Stimulated activated memory B cell treated with anti-CD40 and anti-IgM and Interleukin-4, amounts not matched to agents 10 μg/mL and 1 μg/mL and 100 μg/mL, for 72 hours (primary cell): Measurements from ENCODE around the gene KCNJ12.
A peak's percentile ranks its signal among the peaks of the same experiment; 100 is the strongest.

Experiments used
- ATAC-seq: fragments of 150-1000 bp; cut with Tn5 transposase; 2 replicates; pipeline ENCODE4 v1.10.0; 2021
- H3K27ac Mint-ChIP-seq: one replicate; pipeline ENCODE4 v1.8.0; 2022; ENCODE audit warnings: mild to moderate bottlenecking, mixed read lengths
- H3K27me3 Mint-ChIP-seq: one replicate; pipeline ENCODE4 v1.8.0; 2022; ENCODE audit warnings: mixed read lengths
- H3K36me3 Mint-ChIP-seq: one replicate; pipeline ENCODE4 v1.8.0; 2022; ENCODE audit warnings: mixed read lengths
- H3K4me1 Mint-ChIP-seq: one replicate; pipeline ENCODE4 v1.8.0; 2022; ENCODE audit warnings: mixed read lengths
- H3K4me3 Mint-ChIP-seq: one replicate; pipeline ENCODE4 v1.8.0; 2022; ENCODE audit warnings: mild to moderate bottlenecking, moderate library complexity, mixed read lengths
- H3K9me3 Mint-ChIP-seq: one replicate; pipeline ENCODE4 v1.8.0; 2022; ENCODE audit warnings: mixed read lengths

KCNJ12 gene

DNA sequence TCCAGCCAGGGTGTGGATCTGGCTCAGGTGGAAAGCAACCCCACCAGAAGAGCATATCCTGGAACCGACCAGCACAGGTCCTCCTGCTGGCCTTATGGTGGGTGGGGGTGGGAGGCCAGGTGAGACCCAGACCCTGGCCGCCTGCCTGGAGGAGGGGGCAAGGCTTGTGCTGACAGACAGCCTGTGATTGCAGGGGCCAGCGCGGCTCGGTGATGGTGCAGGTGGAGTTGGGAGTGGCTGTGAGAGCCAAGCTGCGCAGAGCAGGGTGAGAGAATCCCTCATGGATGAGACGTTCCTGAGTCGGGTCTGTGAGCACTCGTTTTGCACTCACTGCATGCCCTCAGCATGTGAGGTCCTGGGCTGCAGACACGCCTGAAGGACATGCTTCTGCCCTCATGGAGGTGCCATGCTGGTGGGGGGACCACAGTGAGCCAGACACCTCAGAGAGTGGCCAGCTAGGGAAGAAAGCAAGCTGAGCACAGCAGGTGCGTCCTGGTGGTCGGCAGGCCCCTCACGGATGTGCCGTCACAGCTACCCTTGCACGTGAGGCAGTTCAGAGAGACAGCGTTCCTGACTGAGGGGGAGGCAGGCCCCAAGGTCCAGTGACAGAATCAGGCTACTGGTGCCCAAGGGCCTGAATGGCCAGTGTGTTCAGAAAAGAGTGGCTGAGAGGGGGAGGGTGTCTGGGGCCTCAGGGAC, 3.8 kb upstream of the KCNJ12 start:
- H3K27ac Mint-ChIP-seq: no peak overlapping the region
- ATAC-seq: no peak
- no peaks in the 10 kb centered on the region for H3K36me3 Mint-ChIP-seq
- no peak overlapping the region for H3K4me3 Mint-ChIP-seq
- peaks cover 49% of the 10 kb centered on the region for H3K27me3 Mint-ChIP-seq
- H3K4me1 Mint-ChIP-seq: peaks cover 58% of the 10 kb centered on the region
- no peaks in the 10 kb centered on the region for H3K9me3 Mint-ChIP-seq

DNA sequence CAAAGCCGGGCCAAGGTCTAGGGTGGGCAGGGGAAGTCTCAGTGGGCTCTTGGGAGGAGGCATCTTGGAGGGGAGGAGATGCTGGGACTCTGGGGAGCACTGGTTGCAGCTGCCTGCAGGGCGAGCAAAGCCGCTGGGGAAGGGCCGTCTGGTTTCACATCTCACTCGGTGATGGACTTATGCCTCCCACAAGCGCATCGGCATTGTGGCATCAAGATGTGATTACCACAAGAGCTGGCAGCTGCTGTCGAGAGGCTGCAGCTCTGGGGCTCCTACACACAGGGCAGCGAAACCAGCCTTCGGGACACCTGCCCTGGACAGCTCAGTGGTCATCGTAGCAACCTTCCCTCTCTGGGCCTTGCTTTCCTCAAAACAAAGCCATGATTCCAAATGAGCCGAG, 3.1 kb upstream of the KCNJ12 start:
- no peaks in the 10 kb centered on the region for H3K36me3 Mint-ChIP-seq
- H3K9me3 Mint-ChIP-seq: no peaks in the 10 kb centered on the region
- no peak overlapping the region for H3K27ac Mint-ChIP-seq
- peaks cover 64% of the 10 kb centered on the region for H3K4me1 Mint-ChIP-seq
- H3K4me3 Mint-ChIP-seq: no peak overlapping the region
- H3K27me3 Mint-ChIP-seq: peaks cover 55% of the 10 kb centered on the region
- ATAC-seq: no peak

DNA sequence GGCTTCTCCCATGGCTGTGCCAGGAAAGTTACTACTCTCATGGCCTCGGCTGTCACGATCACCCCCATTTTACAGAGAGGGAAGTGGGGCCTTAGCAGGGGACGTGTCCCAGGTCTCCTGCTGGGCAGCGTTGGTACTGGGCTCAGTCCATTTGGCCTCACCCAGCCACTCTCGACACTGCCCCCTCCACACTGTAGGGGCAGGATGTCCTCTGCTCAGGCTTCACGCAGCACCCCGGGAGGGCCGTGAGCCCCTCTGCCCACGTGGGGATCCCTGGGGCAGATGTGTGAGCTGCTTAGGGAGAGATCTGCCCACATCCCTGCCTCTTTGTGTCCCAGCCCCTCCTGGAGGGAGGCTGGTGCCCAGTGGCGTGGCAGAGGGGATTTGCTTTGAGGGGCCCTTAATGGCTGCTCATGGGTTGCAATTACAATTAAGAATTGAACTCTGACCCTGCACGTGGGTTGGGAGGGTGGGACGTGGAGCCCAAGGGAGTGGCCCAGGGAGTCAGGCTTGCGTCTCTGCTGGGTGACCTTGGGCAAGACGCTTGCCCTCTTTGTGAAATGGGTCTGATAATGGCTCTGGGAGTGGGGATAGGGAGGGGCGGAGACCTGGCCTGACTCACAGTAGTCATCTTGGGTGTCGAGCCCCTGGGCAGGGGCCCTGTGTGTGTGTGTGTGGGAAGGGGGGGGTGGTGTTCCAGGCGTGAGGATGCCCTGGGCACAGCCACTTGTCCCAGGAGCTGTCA, 2.3 kb upstream of the KCNJ12 start:
- no peak overlapping the region for H3K27ac Mint-ChIP-seq
- no peaks in the 10 kb centered on the region for H3K36me3 Mint-ChIP-seq
- H3K9me3 Mint-ChIP-seq: no peaks in the 10 kb centered on the region
- H3K27me3 Mint-ChIP-seq: peaks cover 63% of the 10 kb centered on the region
- no peak overlapping the region for H3K4me3 Mint-ChIP-seq
- no peak for ATAC-seq
- peaks cover 58% of the 10 kb centered on the region for H3K4me1 Mint-ChIP-seq

DNA sequence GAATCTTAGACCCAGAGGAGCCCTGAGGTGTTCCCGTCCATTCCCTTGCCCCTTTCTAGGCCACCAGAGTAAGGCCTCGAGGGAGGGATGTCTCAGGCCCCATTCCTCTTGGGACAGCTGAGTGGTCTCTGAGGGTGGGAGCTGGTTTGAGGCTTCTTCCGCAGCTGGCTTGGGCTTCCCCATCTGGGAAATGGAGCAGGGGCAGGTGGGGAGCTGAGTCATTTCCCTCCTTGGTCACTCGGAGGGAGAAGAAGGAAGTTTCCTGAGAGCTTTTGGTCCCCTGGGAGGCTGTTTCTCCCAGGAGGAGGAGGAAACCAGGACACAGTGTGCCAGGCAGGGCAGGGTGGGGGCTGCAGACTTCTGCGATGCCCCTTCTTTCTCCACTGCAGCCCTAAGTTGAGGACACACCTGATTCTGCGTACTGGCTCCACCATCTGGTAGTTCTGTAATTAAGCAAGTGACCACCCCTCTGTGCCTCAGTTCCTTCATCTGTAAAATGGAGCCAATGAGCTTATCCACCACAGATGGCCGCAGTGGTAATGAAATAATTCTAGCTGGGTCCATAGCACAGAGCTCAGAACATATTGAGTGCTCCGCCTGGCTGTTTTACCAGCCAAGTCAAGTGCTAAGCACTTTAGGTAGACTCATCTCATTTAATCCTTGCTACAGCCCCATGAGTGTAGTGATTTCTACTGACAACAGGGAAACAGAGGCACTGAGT, 1.6 kb upstream of the KCNJ12 start:
- Mint-ChIP-seq H3K9me3 (no peaks in the 10 kb centered on the region), H3K27ac (no peak overlapping the region), H3K4me3 (no peak overlapping the region), H3K4me1 (peaks cover 51% of the 10 kb centered on the region), H3K27me3 (peaks cover 71% of the 10 kb centered on the region), H3K36me3 (no peaks in the 10 kb centered on the region)
- ATAC-seq: no peak

DNA sequence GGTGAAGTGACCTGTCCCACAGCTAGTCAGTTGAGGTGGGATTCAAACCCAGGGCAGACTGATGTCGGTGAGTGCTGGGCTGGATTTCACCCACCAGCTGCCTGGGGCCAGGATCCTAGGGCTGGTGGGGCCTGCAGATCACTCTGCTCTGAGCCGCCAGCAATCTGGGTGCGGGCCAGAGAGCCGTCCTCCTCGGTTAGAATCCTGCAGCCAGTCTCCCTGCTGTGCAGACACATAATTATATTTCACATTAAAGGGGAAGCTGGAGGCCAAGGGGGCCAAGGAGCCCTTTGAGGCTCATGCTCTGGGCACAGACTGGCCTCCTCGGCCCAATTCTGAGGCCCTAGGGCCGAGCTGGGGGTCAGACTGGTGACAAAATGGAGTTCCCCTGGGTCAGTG, 996 bp upstream of the KCNJ12 start:
- no peak for ATAC-seq
- no peak overlapping the region for H3K4me3 Mint-ChIP-seq
- no peaks in the 10 kb centered on the region for H3K9me3 Mint-ChIP-seq
- H3K36me3 Mint-ChIP-seq: no peaks in the 10 kb centered on the region
- H3K27me3 Mint-ChIP-seq: peaks cover 76% of the 10 kb centered on the region
- peaks cover 46% of the 10 kb centered on the region for H3K4me1 Mint-ChIP-seq
- H3K27ac Mint-ChIP-seq: no peak overlapping the region

DNA sequence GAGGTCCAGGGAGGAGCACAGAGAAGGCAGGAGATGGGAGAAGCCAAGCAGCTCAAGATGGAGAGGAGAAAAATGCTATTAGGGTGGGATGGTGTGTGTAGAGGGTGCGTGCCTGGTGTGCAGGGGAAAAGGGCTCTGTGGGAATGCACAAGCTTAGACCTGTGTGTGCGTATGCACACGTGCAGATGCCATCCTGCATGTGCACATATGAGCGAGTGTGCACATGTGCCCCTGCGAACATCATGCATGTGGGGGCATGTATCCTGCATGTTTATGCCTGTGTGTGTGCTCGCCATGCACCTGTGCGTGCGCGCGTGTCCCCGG, 438 bp upstream of the KCNJ12 start:
- Mint-ChIP-seq H3K4me3 (peak overlapping the region; percentile 26), H3K9me3 (no peaks in the 10 kb centered on the region), H3K36me3 (no peaks in the 10 kb centered on the region), H3K27ac (no peak overlapping the region), H3K4me1 (peaks cover 41% of the 10 kb centered on the region), H3K27me3 (peaks cover 81% of the 10 kb centered on the region)
- ATAC-seq: no peak

DNA sequence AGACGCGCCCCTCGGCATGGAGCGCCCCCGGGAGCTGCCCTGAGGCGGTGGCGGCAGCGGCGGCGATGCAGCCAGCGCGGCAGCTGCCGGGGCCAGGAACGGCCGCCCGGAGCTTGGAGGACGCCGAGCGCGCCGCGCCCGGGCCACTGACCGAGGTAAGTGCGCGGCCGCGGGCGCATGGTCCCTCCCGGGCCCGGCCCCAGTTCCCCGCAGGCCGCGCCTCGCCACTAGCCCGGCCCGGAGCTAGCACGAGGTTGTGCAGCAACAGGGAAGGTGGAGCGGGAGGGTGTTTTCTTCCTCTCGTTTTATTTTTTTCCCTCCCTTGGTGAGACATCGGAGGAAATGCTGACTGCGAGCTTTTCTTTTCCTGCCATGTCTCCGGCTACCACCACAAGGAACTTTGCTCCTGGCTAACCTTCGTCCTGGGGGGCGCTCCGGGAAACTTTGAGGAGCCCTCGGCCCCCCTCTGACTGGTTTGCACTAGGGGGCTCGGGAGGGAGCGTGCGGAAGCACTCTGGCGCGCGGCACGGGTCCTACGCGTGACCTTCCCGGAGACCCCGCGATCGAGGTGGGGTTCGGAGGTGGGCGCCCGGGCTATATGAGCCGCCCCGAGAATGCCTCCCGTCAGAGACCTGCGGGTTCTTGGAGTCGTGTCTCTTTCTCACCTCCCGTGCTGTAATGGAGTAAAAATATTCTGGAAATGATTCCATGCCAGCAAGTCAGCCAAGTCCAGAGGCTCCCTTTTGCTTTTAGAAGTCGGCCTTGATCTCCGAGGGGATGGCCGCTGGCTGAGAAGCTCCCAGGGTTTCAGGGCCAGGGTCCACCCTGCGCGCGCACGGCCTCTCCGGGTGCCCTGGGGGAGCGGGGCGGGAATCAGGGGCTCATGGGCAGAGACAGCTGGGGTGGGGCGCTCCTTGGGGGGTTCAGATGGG, 868 bp downstream of the KCNJ12 start:
- Mint-ChIP-seq H3K4me3 (peak overlapping the region; percentile 63), H3K27me3 (peaks cover 92% of the 10 kb centered on the region), H3K27ac (no peak overlapping the region), H3K9me3 (no peaks in the 10 kb centered on the region), H3K36me3 (no peaks in the 10 kb centered on the region), H3K4me1 (peaks cover 38% of the 10 kb centered on the region)
- ATAC-seq: no peak

DNA sequence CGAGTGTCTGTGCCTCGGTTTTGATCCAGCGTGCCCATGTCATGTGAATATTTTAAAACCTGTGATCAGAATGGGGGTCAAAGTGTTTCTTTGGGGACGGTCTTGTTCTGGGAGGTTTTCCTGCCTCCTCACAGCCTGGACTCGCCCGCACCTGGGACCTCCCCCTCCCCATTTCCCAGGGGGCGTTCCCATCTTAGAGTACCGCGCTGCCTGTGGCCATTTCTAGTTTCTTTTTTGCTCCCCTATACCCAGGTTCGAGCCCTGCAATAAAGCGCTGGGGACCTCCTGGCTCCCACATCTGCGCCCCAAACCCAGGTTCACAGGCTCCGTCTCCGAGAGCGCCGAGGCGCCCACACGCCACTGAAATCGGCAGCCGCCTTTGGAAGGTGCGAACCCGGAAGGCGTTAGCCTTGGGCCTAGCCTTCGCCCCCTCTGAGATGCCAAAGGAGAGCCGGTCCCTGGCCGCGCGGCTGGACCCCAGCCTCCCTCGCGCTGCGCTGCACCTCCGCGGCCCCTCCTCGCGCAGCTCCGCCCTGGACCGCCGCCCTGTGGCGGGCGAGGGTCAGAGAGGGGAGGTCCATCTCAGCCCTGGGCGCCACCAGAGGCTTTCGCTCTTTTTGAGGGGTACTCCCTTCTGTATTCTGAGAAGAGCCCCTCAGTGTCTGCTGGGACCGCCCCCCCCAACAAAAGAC, 1.7 kb downstream of the KCNJ12 start:
- Mint-ChIP-seq H3K4me3 (peak overlapping the region; percentile 2), H3K27ac (no peak overlapping the region), H3K9me3 (no peaks in the 10 kb centered on the region), H3K4me1 (peaks cover 32% of the 10 kb centered on the region), H3K36me3 (no peaks in the 10 kb centered on the region), H3K27me3 (peaks cover 92% of the 10 kb centered on the region)
- ATAC-seq: no peak

DNA sequence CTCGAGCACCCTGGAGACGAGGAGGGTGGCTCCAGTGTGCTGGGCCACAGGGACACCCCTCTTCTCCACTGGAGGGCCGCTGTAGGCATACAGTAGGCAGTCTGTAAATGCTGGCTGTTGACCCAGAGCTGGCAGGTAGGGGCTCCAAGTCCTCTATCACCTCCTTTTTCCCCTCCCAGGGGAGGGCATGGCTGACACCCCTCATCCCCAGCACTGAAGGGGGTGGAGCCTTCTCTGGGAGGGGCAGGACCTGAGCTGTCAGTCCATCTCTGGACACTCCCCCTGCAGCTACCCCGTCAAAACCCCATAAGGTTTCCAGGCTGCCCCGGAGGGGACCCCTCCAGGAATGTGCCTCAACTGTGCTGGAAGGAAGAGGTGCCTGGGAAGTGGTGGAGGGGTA, 2.4 kb downstream of the KCNJ12 start:
- Mint-ChIP-seq H3K27me3 (peaks cover 88% of the 10 kb centered on the region), H3K9me3 (no peaks in the 10 kb centered on the region), H3K36me3 (no peaks in the 10 kb centered on the region), H3K4me3 (no peak overlapping the region), H3K4me1 (peaks cover 25% of the 10 kb centered on the region), H3K27ac (no peak overlapping the region)
- no peak for ATAC-seq

DNA sequence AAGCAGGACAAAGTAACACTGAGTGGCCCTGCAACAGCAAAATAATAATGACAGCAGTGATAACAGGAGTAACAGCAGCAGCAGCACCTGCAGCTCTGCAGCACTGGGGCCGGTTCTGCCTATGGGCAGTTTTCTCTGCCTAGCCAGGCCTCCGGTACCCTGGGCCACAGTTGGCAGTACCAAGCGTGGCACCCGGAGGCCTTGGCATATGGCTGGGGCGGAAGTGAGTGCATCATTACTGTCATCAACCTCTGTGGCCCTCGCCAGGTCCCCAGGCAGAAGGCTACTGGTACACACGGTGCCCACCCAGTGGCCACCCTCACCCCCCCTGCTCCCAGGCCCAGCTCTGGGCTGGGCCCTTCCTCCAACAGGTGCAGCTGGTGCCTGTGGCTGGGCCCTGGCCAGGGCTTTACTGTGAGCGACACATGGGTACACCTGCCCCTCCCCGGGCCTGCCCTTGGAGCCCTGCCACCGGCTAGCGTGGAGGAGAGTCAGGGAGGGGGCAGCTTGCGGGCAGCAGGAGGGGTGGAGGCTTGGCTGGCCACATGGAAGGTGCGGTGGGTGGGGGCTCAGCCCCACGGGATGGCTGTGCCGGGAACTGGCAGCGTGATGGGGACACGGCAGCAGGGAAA, 3.0 kb downstream of the KCNJ12 start:
- Mint-ChIP-seq H3K9me3 (no peaks in the 10 kb centered on the region), H3K27me3 (peaks cover 82% of the 10 kb centered on the region), H3K36me3 (no peaks in the 10 kb centered on the region), H3K4me1 (peaks cover 19% of the 10 kb centered on the region), H3K27ac (no peak overlapping the region), H3K4me3 (no peak overlapping the region)
- no peak for ATAC-seq

DNA sequence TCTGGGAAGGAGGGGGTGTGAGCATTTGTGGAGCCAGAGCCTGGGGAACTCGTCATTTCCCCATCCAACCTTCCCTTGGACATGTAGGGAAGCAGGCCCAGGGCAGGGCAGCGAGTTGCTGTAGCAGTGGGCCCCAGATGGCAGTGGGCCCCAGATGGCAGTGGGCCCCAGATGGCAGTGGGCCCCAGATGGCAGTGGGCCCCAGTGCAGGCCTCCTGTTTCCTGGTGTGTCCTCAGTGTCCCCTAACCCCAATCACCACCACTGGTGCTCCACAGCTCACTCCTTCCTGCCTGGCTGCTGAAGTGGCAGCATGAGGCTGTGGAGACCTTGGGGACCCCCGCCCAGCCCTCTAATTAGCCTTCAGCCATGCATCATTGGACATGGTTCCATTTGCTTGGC, 4.5 kb downstream of the KCNJ12 start:
- H3K27ac Mint-ChIP-seq: no peak overlapping the region
- H3K9me3 Mint-ChIP-seq: no peaks in the 10 kb centered on the region
- H3K4me1 Mint-ChIP-seq: peaks cover 14% of the 10 kb centered on the region
- no peak overlapping the region for H3K4me3 Mint-ChIP-seq
- no peak for ATAC-seq
- no peaks in the 10 kb centered on the region for H3K36me3 Mint-ChIP-seq
- H3K27me3 Mint-ChIP-seq: peaks cover 80% of the 10 kb centered on the region

DNA sequence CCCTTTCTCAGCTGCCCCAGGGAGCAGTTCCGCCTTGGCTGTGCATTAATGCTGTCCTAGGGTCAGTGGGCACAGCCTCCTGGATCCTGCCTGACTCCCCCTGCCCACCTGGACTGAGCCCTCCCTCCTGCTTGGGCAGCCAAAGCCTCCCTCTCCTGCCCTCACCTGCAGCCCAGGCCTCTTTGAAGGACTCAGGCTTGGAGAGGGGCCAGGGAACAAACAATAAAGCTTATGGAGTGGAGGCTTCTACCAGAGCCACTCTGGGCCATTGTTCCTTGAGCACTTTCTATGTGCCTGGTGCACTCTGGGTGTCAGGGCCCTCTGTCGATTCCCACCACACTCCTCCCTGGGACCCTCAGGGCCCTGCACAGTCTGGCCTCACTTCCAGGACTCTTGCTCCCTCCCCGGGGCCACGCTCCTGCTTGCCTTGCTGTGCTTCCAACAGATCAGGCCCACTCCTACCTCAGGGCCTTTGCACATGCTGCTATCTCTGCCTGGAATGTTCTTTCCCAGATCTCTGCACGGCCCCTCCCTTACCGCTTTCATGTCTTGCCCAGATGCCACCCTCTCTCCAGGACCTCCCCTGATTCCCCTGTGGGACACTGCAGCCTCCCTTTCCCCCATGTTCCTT, 5.0 kb downstream of the KCNJ12 start:
- H3K27ac Mint-ChIP-seq: no peak overlapping the region
- no peaks in the 10 kb centered on the region for H3K36me3 Mint-ChIP-seq
- H3K4me1 Mint-ChIP-seq: peaks cover 14% of the 10 kb centered on the region
- H3K9me3 Mint-ChIP-seq: no peaks in the 10 kb centered on the region
- ATAC-seq: no peak
- peaks cover 81% of the 10 kb centered on the region for H3K27me3 Mint-ChIP-seq
- no peak overlapping the region for H3K4me3 Mint-ChIP-seq

DNA sequence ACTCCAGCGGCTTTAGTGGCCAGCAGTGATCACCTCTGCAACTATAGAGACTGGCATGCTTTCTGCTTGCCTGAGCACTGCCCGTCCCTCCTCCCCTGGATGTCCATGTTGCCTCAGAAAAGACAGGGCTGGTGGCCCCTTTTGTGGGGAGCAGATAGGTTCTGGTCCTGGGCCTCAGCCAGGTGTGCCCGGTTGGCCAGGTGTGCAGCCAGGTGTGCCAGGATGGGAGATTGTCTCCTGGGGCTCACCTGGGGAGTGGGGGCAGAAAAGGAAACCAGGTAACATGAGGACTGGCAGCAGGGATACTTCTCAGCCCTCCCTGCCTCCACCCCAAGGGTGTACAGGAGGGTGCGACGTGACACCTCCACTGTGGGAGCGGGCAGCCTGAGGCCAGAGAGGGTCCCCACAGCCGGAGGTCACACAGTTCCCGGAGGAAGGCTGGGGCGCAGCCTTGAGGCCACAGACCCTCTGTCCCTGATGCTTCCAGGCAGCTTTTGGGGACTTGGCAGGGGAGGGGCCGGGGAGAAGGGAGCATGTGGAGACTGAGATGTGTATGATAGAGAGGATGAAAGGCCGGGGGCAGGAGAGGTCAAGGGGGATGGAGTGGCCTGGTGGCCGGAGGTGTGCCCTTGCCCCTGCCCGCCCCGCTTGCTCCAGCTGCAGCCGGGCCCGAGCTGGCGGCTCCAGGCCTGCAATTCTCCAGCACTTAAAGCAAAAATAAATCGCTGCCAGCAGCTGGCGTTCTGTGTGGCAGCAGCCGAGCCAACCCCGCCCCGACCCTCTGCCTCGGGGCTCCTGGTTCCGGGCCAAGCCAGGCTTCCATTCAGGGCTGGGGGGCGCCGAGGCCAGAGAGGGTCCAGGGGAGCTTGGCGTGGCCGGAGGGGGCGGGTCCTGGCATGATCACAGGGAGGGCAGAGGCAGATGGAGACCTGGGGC, 6.7 kb downstream of the KCNJ12 start:
- Mint-ChIP-seq H3K4me3 (no peak overlapping the region), H3K27ac (no peak overlapping the region), H3K9me3 (no peaks in the 10 kb centered on the region), H3K36me3 (no peaks in the 10 kb centered on the region), H3K4me1 (peaks cover 4% of the 10 kb centered on the region), H3K27me3 (peaks cover 70% of the 10 kb centered on the region)
- ATAC-seq: no peak
